Spinal cord (tissue), 10 donors: ENCODE measurements around the gene KRTAP4-3. TPM values are rescaled to one million over a fixed set of nuclear protein-coding genes. Genes with fewer than 3 reads are reported as not detected.
A peak's percentile ranks its signal among the peaks of the same experiment; 100 is the strongest.
"Not testable (repeated sequence)": the region's sequence is repeated elsewhere in the genome, so short reads cannot be mapped to it uniquely, and the experiment has no call there.

Source experiments
- DNase-seq, 6 donors: peaks; one replicate each; pipeline versions ENCODE4 v3.0.0 to v3.0.0-alpha.2; 2013 to 2015; ENCODE audit warnings: low spot score in 6 of 6, low read depth in 4 of 6
- H3K27ac ChIP-seq: one replicate; pipeline ENCODE4 v1.5.1; 2013; ENCODE audit warnings: low read depth, low read length, control low read depth
- H3K27me3 ChIP-seq: one replicate; pipeline ENCODE4 v1.6.1; 2013; ENCODE audit warnings: low read length; ENCODE audit not compliant: control insufficient read depth, insufficient read depth
- H3K36me3 ChIP-seq: one replicate; pipeline ENCODE4 v1.6.1; 2013; ENCODE audit warnings: low read length; ENCODE audit not compliant: control insufficient read depth, insufficient read depth
- H3K4me1 ChIP-seq: one replicate; pipeline ENCODE4 v1.6.1; 2013; ENCODE audit warnings: low read length; ENCODE audit not compliant: control insufficient read depth, insufficient read depth
- H3K4me3 ChIP-seq: one replicate; pipeline ENCODE4 v1.5.1; 2013; ENCODE audit warnings: low read depth, low read length, control low read depth
- H3K9me3 ChIP-seq: one replicate; pipeline ENCODE4 v1.6.1; 2013; ENCODE audit warnings: low read length; ENCODE audit not compliant: control insufficient read depth, insufficient read depth
- WGBS: methylation state at CpG from one replicate; pipeline ENCODE4 v1.1.5; 2013; ENCODE audit warnings: missing lambda C conversion rate; ENCODE audit not compliant: insufficient coverage; 5-methylcytosine and 5-hydroxymethylcytosine counted together
- long read RNA-seq, 4 donors: transcript quantifications; one replicate each; lab custom pipeline, GENCODE V29; 2026
- polyA plus RNA-seq, 2 donors: library from polyadenylated mRNA; unstranded; fragments of 120-200 nt; gene quantifications; one replicate each; pipeline ENCODE4 v1.2.1, GENCODE V29; 2013; ENCODE audit not compliant: insufficient read length in 2 of 2
- total RNA-seq, 2 donors: library from RNA; depleted of rRNA in 1 of 2; stranded (reverse); fragments of 120-200 nt in 1 of 2; fragments of >200 nt in 1 of 2; gene quantifications; one replicate each; pipeline versions ENCODE4 v1.2.3 to v1.2.4, GENCODE V29; 2013 to 2014
- donor health status: healthy.

The KRTAP4-3 gene
- not detected for total RNA-seq
- polyA plus RNA-seq: not detected
- long read RNA-seq, donor 1: 0 reads
- long read RNA-seq, donor 2: 0 reads
- long read RNA-seq, donor 3: 0 reads
- long read RNA-seq, donor 4: 0 reads

DNA sequence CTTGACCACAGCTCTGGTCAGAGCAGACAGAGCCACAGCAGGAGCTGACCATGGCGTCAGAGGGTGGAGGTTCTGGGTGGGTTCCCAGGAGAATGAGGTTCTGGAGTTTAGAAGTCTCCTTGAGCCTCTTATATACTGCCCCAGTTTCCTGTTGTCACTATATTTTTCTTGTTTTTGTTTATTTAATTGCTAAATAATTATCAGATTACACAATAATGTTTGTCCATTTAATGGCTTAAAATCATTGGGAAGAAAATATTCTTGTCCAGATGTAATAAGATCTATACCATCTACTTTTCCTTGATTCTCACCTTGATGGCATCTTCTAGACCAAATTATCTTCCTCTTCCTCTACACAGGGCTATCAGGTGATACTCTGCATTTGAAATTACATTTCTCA lies at the start of gene KRTAP4-3:
Gene KRTAP4-3, minus strand, starts transcription at position 101 of the 400 bp plus-strand sequence. Its CDS starts 49 bp downstream, at position 52.
- H3K9me3 ChIP-seq: no peaks in the 10 kb centered on the region
- DNase-seq: no peak
- no peaks in the 10 kb centered on the region for H3K36me3 ChIP-seq
- no peak within 1 kb of the TSS for H3K27ac ChIP-seq
- no peak within 1 kb of the TSS for H3K4me3 ChIP-seq
- no peaks in the 10 kb centered on the region for H3K27me3 ChIP-seq
- 100% methylated on average over 1 of the region's 1 CpG for WGBS
- no peaks in the 10 kb centered on the region for H3K4me1 ChIP-seq

DNA sequence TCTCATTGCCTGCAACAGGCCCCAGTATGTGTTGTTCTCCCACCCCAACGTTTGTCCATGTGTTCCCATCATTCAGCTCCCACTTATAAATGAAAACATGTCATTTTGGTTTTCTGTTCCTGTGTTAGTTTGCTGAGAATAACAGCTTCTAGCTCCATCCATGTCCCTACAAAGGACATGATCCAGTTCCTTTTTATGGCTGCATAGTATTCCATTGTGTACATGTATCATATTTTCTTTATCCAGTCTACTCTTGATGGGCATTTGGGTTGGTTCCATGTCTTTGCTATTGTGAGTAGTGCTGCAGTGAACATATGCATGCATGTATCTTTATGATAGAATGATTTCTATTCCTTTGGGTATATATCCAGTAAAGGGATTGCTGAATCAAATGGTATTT lies 47.7 kb upstream of the KRTAP4-3 start:
- no peak overlapping the region for H3K27ac ChIP-seq
- no peak for DNase-seq
- no peaks in the 10 kb centered on the region for H3K9me3 ChIP-seq
- no CpG with 5 or more reads among the region's 1 CpG for WGBS
- no peaks in the 10 kb centered on the region for H3K4me1 ChIP-seq
- no peaks in the 10 kb centered on the region for H3K27me3 ChIP-seq
- no peak overlapping the region for H3K4me3 ChIP-seq
- no peaks in the 10 kb centered on the region for H3K36me3 ChIP-seq

- Histone ChIP-seq H3K36me3 (no peaks in the 10 kb centered on the region), H3K27me3 (no peaks in the 10 kb centered on the region), H3K9me3 (no peaks in the 10 kb centered on the region), H3K27ac (no peak overlapping the region), H3K4me3 (no peak overlapping the region), H3K4me1 (no peaks in the 10 kb centered on the region)
- DNase-seq: no peak
- 64% methylated on average over 7 of the region's 7 CpGs for WGBS
Measured at GRCh38 chr17:41212524-41213169, 44.6 kb upstream of the KRTAP4-3 start.

DNA sequence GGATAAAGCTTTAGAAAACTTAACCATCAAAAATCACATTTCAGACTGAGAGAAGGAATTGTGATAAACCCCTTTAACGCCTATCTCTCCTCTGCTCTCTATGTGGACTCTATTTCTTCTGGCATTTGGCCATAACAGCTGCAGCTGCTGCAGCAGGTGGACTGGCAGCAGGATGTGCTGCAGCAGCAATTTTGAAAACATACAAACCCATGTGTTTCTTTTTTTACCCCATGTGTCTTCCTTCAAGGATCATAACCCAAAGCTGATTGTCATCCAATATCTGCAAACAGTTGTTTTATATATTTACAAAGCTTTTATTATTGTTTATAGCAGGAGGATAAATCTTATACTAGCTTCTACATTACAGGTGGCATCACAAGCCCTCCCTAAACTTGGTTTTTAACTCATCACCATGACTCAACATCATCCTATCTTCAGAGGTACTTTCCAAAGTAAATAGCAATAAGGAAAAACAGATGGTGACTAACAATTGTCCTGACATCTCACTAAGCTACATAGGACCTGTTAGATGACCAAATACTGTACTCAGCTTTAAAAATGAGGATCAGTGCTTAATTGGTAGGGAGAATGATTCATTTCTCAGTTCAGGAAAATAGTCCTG lies 43.9 kb upstream of the KRTAP4-3 start:
- WGBS: 50% methylated on average over 1 of the region's 1 CpG
- peak in 2 of 6 donors; percentile 29 to 56 for DNase-seq

GRCh38 chr17:41199421-41200078 lies 31.5 kb upstream of the KRTAP4-3 start:
- 92% methylated on average over 2 of the region's 5 CpGs for WGBS
- no peaks in the 10 kb centered on the region for H3K9me3 ChIP-seq
- no peaks in the 10 kb centered on the region for H3K27me3 ChIP-seq
- no peaks in the 10 kb centered on the region for H3K36me3 ChIP-seq
- no peaks in the 10 kb centered on the region for H3K4me1 ChIP-seq
- H3K27ac ChIP-seq: no peak overlapping the region
- H3K4me3 ChIP-seq: no peak overlapping the region
- DNase-seq: peak in 1 of 6 donors; percentile 79

More for the DNA sequence above, 43.9 kb upstream of the KRTAP4-3 start:
- Histone ChIP-seq H3K36me3 (no peaks in the 10 kb centered on the region), H3K27me3 (no peaks in the 10 kb centered on the region), H3K4me1 (no peaks in the 10 kb centered on the region), H3K27ac (no peak overlapping the region), H3K9me3 (no peaks in the 10 kb centered on the region), H3K4me3 (no peak overlapping the region)

DNA sequence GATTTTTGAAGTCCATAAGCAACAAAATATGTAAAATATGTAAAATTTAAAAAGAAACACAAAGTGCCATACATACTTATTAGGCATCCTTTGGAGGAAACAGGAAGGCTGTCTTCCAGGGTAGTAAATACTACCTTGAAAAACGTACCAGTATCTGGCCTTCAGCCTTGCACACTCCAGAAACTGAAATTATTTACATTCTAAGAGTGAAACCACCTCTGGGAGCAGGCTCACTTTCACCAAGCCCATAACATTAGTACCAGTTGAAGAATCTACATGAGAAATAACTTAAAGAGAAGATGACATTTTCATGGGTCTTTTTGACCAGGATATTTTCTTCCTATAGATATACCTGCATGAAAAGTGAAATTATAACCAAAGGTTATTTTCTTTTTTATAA lies 28.0 kb upstream of the KRTAP4-3 start:
- H3K4me3 ChIP-seq: no peak overlapping the region
- no peak overlapping the region for H3K27ac ChIP-seq
- H3K9me3 ChIP-seq: no peaks in the 10 kb centered on the region

GRCh38 chr17:41190328-41190727 lies 22.3 kb upstream of the KRTAP4-3 start:
- no peaks in the 10 kb centered on the region for H3K36me3 ChIP-seq
- no peak overlapping the region for H3K27ac ChIP-seq
- 84% methylated on average over 3 of the region's 3 CpGs for WGBS
- H3K27me3 ChIP-seq: no peaks in the 10 kb centered on the region
- H3K4me3 ChIP-seq: no peak overlapping the region
- H3K4me1 ChIP-seq: no peaks in the 10 kb centered on the region
- H3K9me3 ChIP-seq: no peaks in the 10 kb centered on the region
- no peak for DNase-seq

More for the DNA sequence above, 28.0 kb upstream of the KRTAP4-3 start:
- H3K27me3 ChIP-seq: no peaks in the 10 kb centered on the region
- H3K4me1 ChIP-seq: no peaks in the 10 kb centered on the region
- no peaks in the 10 kb centered on the region for H3K36me3 ChIP-seq
- no CpG with 5 or more reads among the region's 1 CpG for WGBS
- no peak for DNase-seq

GRCh38 chr17:41189837-41190318 lies 21.9 kb upstream of the KRTAP4-3 start, which contains the start of gene KRTAP9-1:
KRTAP9-1 (plus strand) TSS chr17:41189887; CDS start chr17:41189887, 0 bp downstream.
- H3K9me3 ChIP-seq, DNase-seq, H3K27me3 ChIP-seq, H3K27ac ChIP-seq, H3K4me3 ChIP-seq, H3K4me1 ChIP-seq, H3K36me3 ChIP-seq: not testable (repeated sequence)
- 71% methylated on average over 1 of the region's 1 CpG for WGBS

DNA sequence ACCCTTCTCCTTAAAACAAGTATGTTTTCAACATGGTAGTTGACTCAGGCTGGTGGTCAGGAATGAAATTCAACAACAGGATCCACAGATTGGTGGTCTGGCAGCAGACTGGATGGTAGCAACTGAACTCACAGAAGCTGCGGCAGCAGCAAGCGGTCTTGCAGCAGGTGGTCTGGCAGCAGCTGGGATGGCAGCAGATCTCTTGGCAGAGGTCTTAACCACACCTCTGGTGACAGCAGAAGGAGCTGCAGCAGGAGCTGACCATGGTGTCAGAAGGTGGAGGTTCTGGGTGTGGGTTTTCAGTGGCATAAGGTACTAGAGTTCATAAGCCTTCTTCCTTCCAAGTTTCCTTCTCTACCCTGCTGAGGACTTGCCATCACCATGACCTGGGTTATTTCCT lies 18.9 kb upstream of the KRTAP4-3 start:
- 68% methylated on average over 2 of the region's 2 CpGs for WGBS
- Histone ChIP-seq H3K4me3 (no peak overlapping the region), H3K36me3 (no peaks in the 10 kb centered on the region), H3K4me1 (no peaks in the 10 kb centered on the region), H3K27ac (no peak overlapping the region), H3K27me3 (no peaks in the 10 kb centered on the region), H3K9me3 (no peaks in the 10 kb centered on the region)
- no peak for DNase-seq
